Measurements from ENCODE around the gene ATXN7. TPM values are rescaled to one million over a fixed set of nuclear protein-coding genes. Genes with fewer than 3 reads are reported as not detected.

Gene ATXN7
- total and polyA plus RNA-seq, 2 of the 4 experiments (the other 2 are of a cell fraction) = 8.6 to 13.6 TPM

DNA sequence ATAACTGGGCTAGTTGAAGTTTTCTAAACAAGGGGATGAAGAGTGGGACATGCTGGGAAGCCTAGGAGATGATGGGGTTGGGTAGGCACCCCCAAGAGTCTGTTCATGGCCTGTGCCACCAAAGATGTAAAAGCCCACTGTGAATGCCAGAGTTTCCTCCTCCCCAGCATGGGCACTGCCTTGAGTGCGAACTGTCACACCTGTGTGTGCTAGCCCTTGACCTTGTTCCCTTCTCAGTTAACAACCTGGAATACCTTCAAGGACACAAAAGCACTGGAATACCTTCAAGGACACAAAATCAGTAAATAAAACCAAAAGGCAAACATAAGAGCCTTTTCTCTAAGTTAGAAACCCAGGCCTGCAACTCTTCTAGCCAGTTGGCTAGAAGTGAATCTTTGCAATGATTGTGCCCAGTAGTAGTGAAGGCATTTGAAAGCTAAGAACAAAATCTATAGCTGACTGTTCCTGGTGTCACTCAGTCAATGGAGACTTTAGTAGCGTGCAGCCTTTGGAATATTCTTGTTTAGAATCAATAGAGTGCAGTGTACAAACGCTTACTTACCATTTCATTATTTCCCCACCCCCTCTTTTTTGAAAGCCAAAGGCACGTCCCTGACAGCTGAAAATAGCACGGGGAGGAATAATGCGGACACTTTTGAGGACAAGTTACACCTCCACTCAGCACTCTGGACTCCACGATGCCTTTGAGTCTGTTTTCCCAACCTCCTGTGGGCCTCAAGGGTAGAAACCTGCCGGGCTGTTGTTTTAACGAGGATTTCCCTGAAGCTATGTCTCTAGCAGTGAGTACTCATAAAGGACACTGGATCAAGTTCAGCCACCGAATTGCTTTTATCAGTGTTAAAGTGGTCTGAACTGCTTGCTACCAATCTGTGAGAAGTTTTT lies 135.4 kb downstream of the ATXN7 start:
- Histone ChIP-seq H3K4me1 (ENCODE audit: control insufficient read depth, insufficient read depth, low read length) (peaks cover 6% of the 10 kb centered on the region; the same call in 1 of the 2 replicates), H2BK5ac (ENCODE audit: low read depth, low read length, poor library complexity, severe bottlenecking) (no peak overlapping the region), H3K79me1 (ENCODE audit: low read depth in 1 of 2, low read length in 2 of 2) (peaks cover 19 to 46% of the 10 kb centered on the region in 2 experiments; a peak in 3 of 4 replicates), H3K27me3 (ENCODE audit: control insufficient read depth, insufficient read depth, low read length) (no peaks in the 10 kb centered on the region), H3K56ac (ENCODE audit: extremely low read depth, insufficient read depth, low read length) (no peak overlapping the region), H4K91ac (ENCODE audit: insufficient read depth, low read depth, low read length) (no peak overlapping the region), H3K18ac (ENCODE audit: low read depth, low read length) (no peak overlapping the region), H2BK15ac (ENCODE audit: low read depth, low read length) (no peak overlapping the region), H2BK20ac (ENCODE audit: low read depth, low read length) (no peak overlapping the region), H2AFZ (replicated peaks; ENCODE audit: low read length, poor library complexity) (no peak overlapping the region), H3K14ac (replicated peaks; ENCODE audit: low read depth, low read length) (no peak overlapping the region), H2AK5ac (ENCODE audit: low read depth, low read length) (no peak overlapping the region), H3K4ac (ENCODE audit: low read depth, low read length) (no peak overlapping the region), H3K36me3 (ENCODE audit: control insufficient read depth, insufficient read depth, low read length) (peaks cover 27% of the 10 kb centered on the region), H3K27ac (ENCODE audit: insufficient read depth, low read length) (no peak overlapping the region), H3K4me3 (ENCODE audit: insufficient read depth, low read depth, low read length) (no peak overlapping the region), H4K8ac (ENCODE audit: low read depth in 2 of 2, low read length in 2 of 2) (no peak overlapping the region), H3K23ac (ENCODE audit: low read depth, low read length) (no peak overlapping the region), H2AK9ac (replicated peaks; ENCODE audit: low read depth, low read length, poor library complexity) (no peak overlapping the region), H3K9ac (ENCODE audit: low read depth, low read length) (no peak overlapping the region), H2BK120ac (ENCODE audit: low read depth, low read length) (no peak overlapping the region), H3K9me3 (ENCODE audit: control insufficient read depth, insufficient read depth, low read length) (no peaks in the 10 kb centered on the region), H4K20me1 (ENCODE audit: insufficient read depth, low read length) (peaks cover 7% of the 10 kb centered on the region; the same call in 1 of the 2 replicates), H3K4me2 (ENCODE audit: low read depth, low read length) (no peak overlapping the region), H3K9me1 (ENCODE audit: insufficient read depth, low read length) (peaks cover 13% of the 10 kb centered on the region), H4K5ac (ENCODE audit: low read depth, low read length) (no peak overlapping the region)
- 89% methylated on average over 4 of the region's 10 CpGs; no CpG with 5 or more reads in 1 of the 2 experiments for WGBS, 2 experiments (ENCODE audit: extremely low coverage in 2 of 2, insufficient read length in 1 of 2)
- DNase-seq = no peak
- intact Hi-C loops (cut with micrococcal nuclease) = loop anchor here (10.0 kb wide), 1 partner anchor 1374 kb away; no protein-coding TSS in a partner anchor
- dilution Hi-C loops (cut with HindIII; ENCODE audit: low sequenced_read_pairs, unreplicated experiment) = no loop called here
- TF ChIP-seq MAZ (IDR thresholded peaks at IDR 0.05; ENCODE audit: borderline replicate concordance, low read depth, low read length) (no peak), ELK1 (IDR thresholded peaks at IDR 0.05; ENCODE audit: borderline replicate concordance, low read depth, low read length) (no peak), CEBPB (IDR thresholded peaks at IDR 0.05; ENCODE audit: low read depth, low read length) (no peak), SMC3 (IDR thresholded peaks at IDR 0.05; ENCODE audit: low read depth, low read length) (no peak), RCOR1 (IDR thresholded peaks at IDR 0.05; ENCODE audit: insufficient replicate concordance, low read length) (no peak), POLR2A (IDR thresholded peaks at IDR 0.05; ENCODE audit: low read depth, low read length) (no peak), RAD21 (IDR thresholded peaks at IDR 0.05; ENCODE audit: low read length) (no peak), MXI1 (IDR thresholded peaks at IDR 0.05; ENCODE audit: borderline replicate concordance, low read depth, low read length) (no peak), RFX5 (IDR thresholded peaks at IDR 0.05; ENCODE audit: low read depth, low read length) (no peak), CHD1 (IDR thresholded peaks at IDR 0.05; ENCODE audit: low read depth, low read length) (no peak), BHLHE40 (IDR thresholded peaks at IDR 0.05; ENCODE audit: low read depth, low read length) (no peak)
- TF ChIP-seq, protein P1, sequence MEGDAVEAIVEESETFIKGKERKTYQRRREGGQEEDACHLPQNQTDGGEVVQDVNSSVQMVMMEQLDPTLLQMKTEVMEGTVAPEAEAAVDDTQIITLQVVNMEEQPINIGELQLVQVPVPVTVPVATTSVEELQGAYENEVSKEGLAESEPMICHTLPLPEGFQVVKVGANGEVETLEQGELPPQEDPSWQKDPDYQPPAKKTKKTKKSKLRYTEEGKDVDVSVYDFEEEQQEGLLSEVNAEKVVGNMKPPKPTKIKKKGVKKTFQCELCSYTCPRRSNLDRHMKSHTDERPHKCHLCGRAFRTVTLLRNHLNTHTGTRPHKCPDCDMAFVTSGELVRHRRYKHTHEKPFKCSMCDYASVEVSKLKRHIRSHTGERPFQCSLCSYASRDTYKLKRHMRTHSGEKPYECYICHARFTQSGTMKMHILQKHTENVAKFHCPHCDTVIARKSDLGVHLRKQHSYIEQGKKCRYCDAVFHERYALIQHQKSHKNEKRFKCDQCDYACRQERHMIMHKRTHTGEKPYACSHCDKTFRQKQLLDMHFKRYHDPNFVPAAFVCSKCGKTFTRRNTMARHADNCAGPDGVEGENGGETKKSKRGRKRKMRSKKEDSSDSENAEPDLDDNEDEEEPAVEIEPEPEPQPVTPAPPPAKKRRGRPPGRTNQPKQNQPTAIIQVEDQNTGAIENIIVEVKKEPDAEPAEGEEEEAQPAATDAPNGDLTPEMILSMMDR (conservative IDR thresholded peaks at IDR 0.05; ENCODE audit: low read depth, low read length) = no peak
- in situ Hi-C loops (cut with MboI; ENCODE audit: low sequenced_read_pairs) = loop anchor here (25.0 kb wide), 1 partner anchor 1387 kb away; no protein-coding TSS in a partner anchor
- POLR2A ChIA-PET (ENCODE audit: unreplicated experiment) = no interaction called here
- no peak for ATAC-seq (ENCODE audit: low read depth)
- BruUV-seq (replicated peaks) = no TSS peak
- CTCF ChIA-PET = no interaction called here
